H9 (cell line): ENCODE results near the gene SH3BP5. TPM values are rescaled to one million over a fixed set of nuclear protein-coding genes. Genes with fewer than 3 reads are reported as not detected.

ENCODE experiments used
- DNase-seq: peaks from one replicate; pipeline ENCODE4 v3.0.0-alpha.2; 2017
- H2AFZ ChIP-seq: one replicate; pipeline ENCODE4 v1.6.1; 2013; ENCODE audit warnings: mild to moderate bottlenecking, low read length, control low read depth, moderate library complexity
- H2AK5ac ChIP-seq: 2 replicates; pipeline ENCODE4 v1.6.1; 2013; ENCODE audit warnings: low read length, control low read depth, mixed read lengths; ENCODE audit not compliant: insufficient read length
- H2BK120ac ChIP-seq: one replicate; pipeline ENCODE4 v1.6.1; 2013; ENCODE audit warnings: low read depth, mild to moderate bottlenecking, low read length, control low read depth, inconsistent platforms; ENCODE audit not compliant: poor library complexity, severe bottlenecking
- H2BK12ac ChIP-seq: 2 replicates; pipeline ENCODE4 v1.6.1; 2013; ENCODE audit warnings: low read length, control low read depth, mixed read lengths, low read depth; ENCODE audit not compliant: insufficient read length
- H2BK15ac ChIP-seq: 2 replicates; pipeline ENCODE4 v1.6.1; 2013; ENCODE audit warnings: low read depth, low read length, control low read depth
- H2BK20ac ChIP-seq: one replicate; pipeline ENCODE4 v1.6.1; 2013; ENCODE audit warnings: low read depth, mild to moderate bottlenecking, low read length, control low read depth, inconsistent platforms; ENCODE audit not compliant: poor library complexity, severe bottlenecking
- H2BK5ac ChIP-seq: 2 replicates; pipeline ENCODE4 v1.6.1; 2013; ENCODE audit warnings: low read length, control low read depth, mixed read lengths; ENCODE audit not compliant: insufficient read length
- H3K14ac ChIP-seq: 2 replicates; pipeline ENCODE4 v1.6.1; 2013; ENCODE audit warnings: low read length, control low read depth; ENCODE audit not compliant: insufficient read depth
- H3K18ac ChIP-seq: 2 replicates; pipeline ENCODE4 v1.6.1; 2013; ENCODE audit warnings: low read depth, mild to moderate bottlenecking, mixed read lengths, low read length, control low read depth; ENCODE audit not compliant: insufficient read length
- H3K23ac ChIP-seq: 2 replicates; pipeline ENCODE4 v1.6.1; 2013; ENCODE audit warnings: low read length, control low read depth, mixed read lengths, low read depth; ENCODE audit not compliant: insufficient read length
- H3K23me2 ChIP-seq: 2 replicates; pipeline ENCODE4 v1.6.1; 2013; ENCODE audit warnings: low read depth, mild to moderate bottlenecking, mixed read lengths, low read length, control low read depth; ENCODE audit not compliant: insufficient read length, poor library complexity, severe bottlenecking
- H3K27ac ChIP-seq: 2 replicates; pipeline ENCODE4 v1.5.1; 2013; ENCODE audit warnings: low read length, control low read depth, mixed read lengths, low read depth; ENCODE audit not compliant: insufficient read length
- H3K27me3 ChIP-seq: 2 replicates; pipeline ENCODE4 v1.6.1; 2013; ENCODE audit warnings: low read length, control low read depth, inconsistent platforms; ENCODE audit not compliant: insufficient read depth
- H3K4ac ChIP-seq: 2 replicates; pipeline ENCODE4 v1.6.1; 2013; ENCODE audit warnings: low read depth, mild to moderate bottlenecking, control low read depth, inconsistent platforms, low read length, moderate library complexity
- H3K4me1 ChIP-seq: 2 replicates; pipeline ENCODE4 v1.6.1; 2013; ENCODE audit warnings: low read length, control low read depth, inconsistent platforms; ENCODE audit not compliant: insufficient read depth
- H3K4me2 ChIP-seq: 2 replicates; pipeline ENCODE4 v1.6.1; 2013; ENCODE audit warnings: low read length, control low read depth, mixed read lengths; ENCODE audit not compliant: insufficient read length, insufficient read depth
- H3K56ac ChIP-seq: 2 replicates; pipeline ENCODE4 v1.6.1; 2013; ENCODE audit warnings: low read depth, mild to moderate bottlenecking, mixed read lengths, low read length, control low read depth; ENCODE audit not compliant: insufficient read length
- H3K79me1 ChIP-seq: 2 replicates; pipeline ENCODE4 v1.6.1; 2013; ENCODE audit warnings: low read depth, mild to moderate bottlenecking, moderate library complexity, low read length, control low read depth, inconsistent platforms; ENCODE audit not compliant: insufficient read depth, poor library complexity, severe bottlenecking
- H3K79me2 ChIP-seq: 2 replicates; pipeline ENCODE4 v1.6.1; 2013; ENCODE audit warnings: low read length, control low read depth, inconsistent platforms; ENCODE audit not compliant: insufficient read depth
- H3K9ac ChIP-seq: 2 replicates; pipeline ENCODE4 v1.6.1; 2013; ENCODE audit warnings: low read length, control low read depth, mixed read lengths; ENCODE audit not compliant: insufficient read length; ENCODE audit errors: extremely low read depth
- H3K9me3 ChIP-seq: one replicate; pipeline ENCODE4 v1.6.1; 2013; ENCODE audit warnings: low read depth, low read length, inconsistent platforms; ENCODE audit not compliant: control insufficient read depth
- H3T11ph ChIP-seq: one replicate; pipeline ENCODE4 v1.6.1; 2013; ENCODE audit warnings: mild to moderate bottlenecking, low read length, control low read depth, inconsistent platforms
- H4K20me1 ChIP-seq: one replicate; pipeline ENCODE4 v1.6.1; 2013; ENCODE audit not compliant: control insufficient read depth, insufficient read length, insufficient read depth
- H4K5ac ChIP-seq: 2 replicates; pipeline ENCODE4 v1.6.1; 2013; ENCODE audit warnings: low read depth, mild to moderate bottlenecking, mixed read lengths, low read length, control low read depth; ENCODE audit not compliant: insufficient read length
- H4K8ac ChIP-seq: replicated peaks from 2 replicates; pipeline ENCODE4 v1.6.1; 2013; ENCODE audit warnings: low read length, control low read depth, mixed read lengths, low read depth; ENCODE audit not compliant: insufficient read length
- H4K91ac ChIP-seq: 2 replicates; pipeline ENCODE4 v1.6.1; 2013; ENCODE audit warnings: low read depth, mild to moderate bottlenecking, moderate library complexity, mixed read lengths, low read length, control low read depth; ENCODE audit not compliant: insufficient read length
- H3K27ac Mint-ChIP-seq, 3 experiments: 2 replicates in 2 of 3; 3 replicates in 1 of 3; pipeline ENCODE4 v1.8.0; 2020 to 2021; ENCODE audit warnings: mixed read lengths in 3 of 3, mild to moderate bottlenecking in 1 of 3, moderate library complexity in 1 of 3
- H3K27me3 Mint-ChIP-seq: 2 replicates; pipeline ENCODE4 v1.8.0; 2021; ENCODE audit warnings: low read depth, mild to moderate bottlenecking, moderate library complexity, mixed read lengths
- H3K36me3 Mint-ChIP-seq, 3 experiments: 2 replicates in 2 of 3; 3 replicates in 1 of 3; pipeline ENCODE4 v1.8.0; 2020 to 2021; ENCODE audit warnings: low read depth in 3 of 3, mixed read lengths in 3 of 3; ENCODE audit not compliant: insufficient read depth in 1 of 3
- H3K4me1 Mint-ChIP-seq, 2 experiments: 2 replicates each; pipeline ENCODE4 v1.8.0; 2020; ENCODE audit warnings: mixed read lengths in 2 of 2
- H3K4me3 Mint-ChIP-seq, 2 experiments: 2 replicates in 1 of 2; 3 replicates in 1 of 2; pipeline ENCODE4 v1.8.0; 2020 to 2021; ENCODE audit warnings: mild to moderate bottlenecking in 2 of 2, mixed read lengths in 2 of 2, moderate library complexity in 1 of 2
- H3K9me3 Mint-ChIP-seq, 2 experiments: 2 replicates in 1 of 2; 3 replicates in 1 of 2; pipeline ENCODE4 v1.8.0; 2020; ENCODE audit warnings: mild to moderate bottlenecking in 2 of 2, mixed read lengths in 2 of 2, moderate library complexity in 1 of 2
- WGBS: extraction: QIAGEN DNeasy Blood & Tissue Kit; methylation state at CpG from one replicate; pipeline ENCODE4 v1.1.7; 2013; ENCODE audit warnings: missing lambda C conversion rate, low lambda C conversion rate, mixed read lengths; ENCODE audit not compliant: insufficient read length; ENCODE audit errors: extremely low coverage; 5-methylcytosine and 5-hydroxymethylcytosine counted together
- total RNA-seq: library from RNA; stranded (reverse); gene quantifications from 2 replicates; pipeline ENCODE4 v1.2.1, GENCODE V29; 2021
- TF ChIP-seq, protein P1 (sequence below): fragments of 200-600 bp; sonication (generic); conservative IDR thresholded peaks from 3 replicates; pipeline ENCODE4 v1.8.0; 2021; ENCODE audit warnings: antibody characterized with exemption, mild to moderate bottlenecking

Gene SH3BP5
- total RNA-seq, 1 experiment from 2014 or later = 6.8 TPM

DNA sequence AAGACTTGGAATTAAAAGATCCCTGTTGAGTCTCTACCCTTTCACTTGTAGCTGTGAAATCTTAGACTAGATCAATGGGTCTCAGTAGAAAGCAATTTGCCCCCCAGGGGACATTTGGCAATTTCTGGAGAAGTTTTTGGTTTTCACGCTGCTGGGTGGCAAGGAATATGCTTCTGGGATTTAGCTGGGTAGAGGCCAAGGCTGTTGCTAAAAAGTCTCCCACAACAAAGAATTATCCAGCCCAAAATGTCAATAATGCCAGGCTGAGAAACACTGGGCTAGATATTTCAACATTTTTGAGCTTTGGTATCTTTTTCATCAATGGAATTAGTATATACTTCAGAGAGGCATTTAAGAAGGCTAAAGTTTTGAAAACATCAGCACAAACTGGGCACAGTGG lies 117.6 kb downstream of the SH3BP5 start:
- Histone ChIP-seq H2BK5ac (no peak overlapping the region), H3K79me2 (no peaks in the 10 kb centered on the region), H3K27me3 (no peaks in the 10 kb centered on the region), H2BK15ac (no peak overlapping the region), H2BK20ac (no peak overlapping the region), H4K8ac (no peak overlapping the region), H2BK12ac (no peak overlapping the region), H3K56ac (no peak overlapping the region), H3K23ac (no peak overlapping the region), H4K91ac (no peak overlapping the region), H3K4me2 (no peak overlapping the region), H3T11ph (no peak overlapping the region), H3K9me3 (no peaks in the 10 kb centered on the region), H3K79me1 (no peaks in the 10 kb centered on the region), H2AFZ (no peak overlapping the region), H4K5ac (no peak overlapping the region), H3K4ac (no peak overlapping the region), H3K27ac (no peak overlapping the region), H3K4me1 (no peaks in the 10 kb centered on the region), H3K23me2 (no peaks in the 10 kb centered on the region), H2AK5ac (no peak overlapping the region), H4K20me1 (no peaks in the 10 kb centered on the region), H3K18ac (no peak overlapping the region), H3K14ac (no peak overlapping the region), H2BK120ac (no peak overlapping the region), H3K9ac (no peak overlapping the region)
- DNase-seq = no peak
- TF ChIP-seq, protein P1, sequence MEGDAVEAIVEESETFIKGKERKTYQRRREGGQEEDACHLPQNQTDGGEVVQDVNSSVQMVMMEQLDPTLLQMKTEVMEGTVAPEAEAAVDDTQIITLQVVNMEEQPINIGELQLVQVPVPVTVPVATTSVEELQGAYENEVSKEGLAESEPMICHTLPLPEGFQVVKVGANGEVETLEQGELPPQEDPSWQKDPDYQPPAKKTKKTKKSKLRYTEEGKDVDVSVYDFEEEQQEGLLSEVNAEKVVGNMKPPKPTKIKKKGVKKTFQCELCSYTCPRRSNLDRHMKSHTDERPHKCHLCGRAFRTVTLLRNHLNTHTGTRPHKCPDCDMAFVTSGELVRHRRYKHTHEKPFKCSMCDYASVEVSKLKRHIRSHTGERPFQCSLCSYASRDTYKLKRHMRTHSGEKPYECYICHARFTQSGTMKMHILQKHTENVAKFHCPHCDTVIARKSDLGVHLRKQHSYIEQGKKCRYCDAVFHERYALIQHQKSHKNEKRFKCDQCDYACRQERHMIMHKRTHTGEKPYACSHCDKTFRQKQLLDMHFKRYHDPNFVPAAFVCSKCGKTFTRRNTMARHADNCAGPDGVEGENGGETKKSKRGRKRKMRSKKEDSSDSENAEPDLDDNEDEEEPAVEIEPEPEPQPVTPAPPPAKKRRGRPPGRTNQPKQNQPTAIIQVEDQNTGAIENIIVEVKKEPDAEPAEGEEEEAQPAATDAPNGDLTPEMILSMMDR = no peak
- Mint-ChIP-seq H3K4me1 (no peaks in the 10 kb centered on the region), H3K27me3 (no peaks in the 10 kb centered on the region), H3K4me3 (no peak overlapping the region), H3K27ac (no peak overlapping the region), H3K9me3 (no peaks in the 10 kb centered on the region), H3K36me3 (peaks cover 1 to 62% (median 41%) of the 10 kb centered on the region in 3 experiments; a peak in 6 of 7 replicates)
- WGBS = no CpG with 5 or more reads among the region's 1 CpG
